NCI-H2196 treated with DMSO at 0.1 percent for 48 hours (cell line): ENCODE measurements around the gene SEC11A.
"Not testable (repeated sequence)": the region's sequence is repeated elsewhere in the genome, so short reads cannot be mapped to it uniquely, and the experiment has no call there.

Source experiments
- DNase-seq: peaks from one replicate; lab custom pipeline; 2025; ENCODE audit not compliant: unreplicated experiment; lab: John Stamatoyannopoulos, UW

The SEC11A gene

GRCh38 chr15:84740691-84741090 is 24.8 kb upstream of the SEC11A start:
- no peak for DNase-seq

GRCh38 chr15:84737005-84737404 is 21.1 kb upstream of the SEC11A start:
- DNase-seq = no peak

DNA sequence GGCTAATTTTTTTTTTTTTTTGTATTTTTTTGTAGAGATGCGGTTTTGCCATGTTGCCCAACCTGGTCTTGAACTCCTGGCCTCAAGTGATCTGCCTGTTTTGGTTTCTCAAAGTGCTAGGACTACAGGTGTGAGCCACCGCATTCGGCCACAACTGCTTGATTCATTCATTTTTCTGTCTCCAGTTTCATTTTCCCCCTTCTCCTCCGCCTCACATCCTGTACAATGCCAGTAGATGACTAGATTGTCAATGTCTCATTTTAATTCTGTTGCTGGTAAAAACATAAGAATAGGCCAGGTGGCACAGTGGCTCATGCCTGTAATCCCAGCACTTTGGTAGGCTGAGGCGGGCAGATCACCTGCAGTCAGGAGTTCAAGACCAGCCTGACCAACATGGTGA is 20.4 kb upstream of the SEC11A start:
- no peak for DNase-seq

DNA sequence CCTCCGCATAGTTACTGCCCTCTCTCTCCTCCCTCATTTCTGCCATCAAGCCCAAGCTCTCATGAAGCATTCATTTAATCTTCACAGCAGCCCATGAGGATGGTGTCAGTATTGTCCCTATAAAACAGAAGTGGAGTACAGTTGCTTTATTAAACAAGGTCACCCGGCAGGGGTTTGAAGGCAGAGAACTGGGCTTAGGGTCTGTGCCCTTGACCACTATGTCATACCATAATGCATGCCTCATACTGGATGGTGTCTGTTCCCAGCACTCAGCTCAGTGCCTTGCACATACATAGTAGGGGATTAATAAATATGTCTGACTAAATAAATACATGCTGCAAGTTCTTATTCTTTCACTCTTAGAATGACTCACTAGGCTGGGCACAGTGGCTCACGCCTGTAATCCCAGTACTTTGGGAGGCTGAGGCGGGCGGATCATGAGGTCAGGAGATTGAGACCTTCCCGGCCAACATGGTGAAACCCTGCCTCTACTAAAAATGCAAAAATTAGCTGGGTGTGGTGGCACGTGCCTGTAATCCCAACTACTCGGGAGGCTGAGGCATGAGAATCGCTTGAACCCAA is 19.6 kb upstream of the SEC11A start:
- not testable (repeated sequence) for DNase-seq

DNA sequence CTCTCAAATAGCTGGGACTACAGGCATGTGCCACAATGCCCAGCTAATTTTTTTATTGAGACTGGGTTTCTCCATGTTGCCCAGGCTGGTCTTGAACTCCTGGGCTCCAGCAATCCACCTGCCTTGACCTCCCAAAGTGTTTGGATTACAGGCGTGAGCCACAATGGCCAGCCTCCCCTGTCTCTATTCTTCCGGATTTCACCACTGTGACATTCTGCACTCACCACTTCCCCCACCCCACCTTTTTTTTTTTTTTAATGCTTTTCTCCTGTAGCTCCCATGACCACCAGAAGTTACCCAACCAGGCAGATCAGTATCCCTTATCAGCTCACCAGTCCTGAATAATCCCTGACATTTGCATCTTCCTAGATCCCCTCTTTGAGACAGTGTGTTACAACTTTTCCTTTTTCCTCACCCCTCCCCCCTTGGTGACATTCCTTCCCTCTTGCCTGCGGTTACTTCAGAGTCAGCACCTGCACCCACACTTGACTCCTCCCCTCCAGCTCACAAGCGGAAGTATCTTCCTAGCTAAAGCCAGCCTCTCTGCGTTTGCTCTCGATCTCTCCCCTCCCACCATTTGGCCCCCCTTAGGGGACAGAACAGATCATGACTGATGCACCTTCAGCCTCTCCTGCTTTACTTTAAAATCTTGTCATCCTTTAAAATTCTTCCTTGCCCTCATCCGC is 19.0 kb upstream of the SEC11A start:
- no peak for DNase-seq

GRCh38 chr15:84731774-84732173 is 15.8 kb upstream of the SEC11A start:
- no peak for DNase-seq

DNA sequence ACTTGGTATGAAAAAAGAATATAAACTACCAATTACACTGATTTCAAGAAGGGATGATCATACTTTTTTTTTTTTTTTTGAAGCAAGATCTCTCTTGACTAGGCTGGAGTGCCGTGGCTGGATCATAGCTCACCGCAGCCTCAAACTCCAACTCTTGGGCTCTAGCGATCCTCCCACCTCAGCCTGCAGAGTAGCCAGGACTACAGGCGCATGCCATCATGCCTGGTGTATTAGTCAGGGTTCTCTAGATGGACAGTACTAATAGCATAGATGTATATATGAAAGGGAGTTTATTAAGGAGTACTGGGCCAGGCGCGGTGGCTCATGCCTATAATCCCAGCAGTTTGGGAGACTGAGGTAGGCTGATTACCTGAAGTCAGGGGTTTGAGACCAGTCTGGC is 11.5 kb upstream of the SEC11A start:
- DNase-seq = no peak

- no peak for DNase-seq
These were observed 9.1 kb upstream of the SEC11A start for GRCh38 chr15:84725001-84725491.

GRCh38 chr15:84722628-84723027 is 6.7 kb upstream of the SEC11A start:
- no peak for DNase-seq

- DNase-seq = no peak
These were observed 5.4 kb upstream of the SEC11A start for GRCh38 chr15:84721371-84721770.

- no peak for DNase-seq
These were observed 401 bp downstream of the SEC11A start for GRCh38 chr15:84715441-84716035.

- no peak for DNase-seq
These were observed 1.1 kb downstream of the SEC11A start for GRCh38 chr15:84714821-84715220.

DNA sequence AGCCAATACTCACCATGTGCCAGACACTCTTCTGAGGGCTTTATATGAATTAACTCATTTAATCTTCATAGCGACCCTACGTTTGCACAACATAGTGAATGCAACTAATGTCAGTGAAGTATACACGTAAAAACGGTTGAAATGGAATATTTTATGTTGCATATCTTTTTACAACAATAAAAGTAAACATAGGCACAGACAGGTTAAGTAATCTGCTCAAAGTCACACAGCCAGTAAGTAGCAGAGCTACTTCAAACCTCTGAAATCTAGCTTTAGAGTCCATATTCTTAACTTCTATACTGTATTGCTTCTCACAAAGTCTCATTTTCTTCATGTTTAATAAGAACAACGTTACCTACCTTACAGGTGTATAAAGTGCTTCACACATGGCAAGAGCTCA is 1.6 kb downstream of the SEC11A start:
- DNase-seq = no peak

DNA sequence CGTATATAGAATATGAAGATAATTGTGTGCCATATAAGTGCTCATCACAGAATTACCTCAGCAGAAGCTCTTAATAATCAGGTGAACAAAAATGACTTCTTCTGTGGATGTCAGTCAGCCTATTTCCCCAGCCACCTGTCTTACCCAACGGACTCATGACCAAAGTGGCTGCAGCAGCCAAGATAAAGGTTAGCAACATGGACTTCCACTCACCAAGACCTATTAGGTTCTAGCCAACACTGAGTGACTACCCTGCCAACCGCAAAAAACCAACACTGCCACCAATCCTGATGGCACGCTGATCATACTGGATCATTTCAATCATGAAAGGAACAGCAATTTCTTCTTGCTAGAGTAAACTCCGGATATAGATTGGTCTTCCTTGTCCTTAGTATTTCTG is 12.1 kb downstream of the SEC11A start:
- DNase-seq = no peak

DNA sequence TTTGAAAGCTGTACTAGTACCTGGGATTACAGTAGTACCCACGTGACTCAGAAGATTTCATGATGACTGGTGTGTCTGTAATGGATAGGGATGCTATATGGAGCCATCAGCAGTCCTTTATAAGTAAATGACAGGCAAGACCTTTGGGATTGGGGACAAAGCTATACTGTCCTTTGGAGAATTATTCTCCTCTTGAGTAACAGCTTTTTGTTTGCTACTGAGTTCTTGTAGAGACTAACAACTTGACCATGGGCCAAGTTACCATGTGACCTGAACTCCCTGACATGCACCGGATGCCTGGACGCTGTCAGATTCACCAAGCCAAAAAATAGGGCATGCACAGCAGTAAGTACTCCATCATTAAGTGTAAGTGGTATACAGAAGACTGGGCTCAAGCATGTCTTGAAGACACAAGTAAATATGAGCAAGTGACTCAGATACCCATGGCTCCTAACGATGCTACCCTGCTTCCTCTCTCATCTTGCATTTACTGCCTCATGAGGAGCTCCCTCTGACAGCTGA is 12.9 kb downstream of the SEC11A start:
- DNase-seq = no peak

GRCh38 chr15:84699538-84700191 is 16.3 kb downstream of the SEC11A start:
- DNase-seq = no peak

GRCh38 chr15:84697236-84697990 is 18.5 kb downstream of the SEC11A start:
- DNase-seq = no peak

- no peak for DNase-seq
These were observed 19.2 kb downstream of the SEC11A start for GRCh38 chr15:84696757-84697156.

GRCh38 chr15:84690342-84690741 is 25.6 kb downstream of the SEC11A start:
- DNase-seq = no peak

DNA sequence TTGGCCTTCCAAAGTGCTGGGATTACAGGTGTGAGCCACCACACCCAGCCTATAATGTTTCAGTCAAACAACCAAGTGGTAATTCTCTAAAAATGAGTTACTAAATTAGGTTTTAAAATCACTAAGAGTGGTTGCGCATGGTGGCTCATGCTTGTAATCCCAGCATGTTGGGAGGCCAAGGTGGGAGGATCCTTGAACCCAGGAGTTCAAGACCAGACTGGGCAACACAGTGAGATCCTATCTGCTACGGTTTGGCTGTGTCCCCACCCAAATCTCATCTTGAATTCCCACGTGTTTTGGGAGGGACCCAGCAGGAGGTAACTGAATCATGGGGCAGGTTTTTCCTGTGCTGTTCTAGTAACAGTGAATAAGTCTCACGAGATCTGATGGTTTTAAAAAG is 26.1 kb downstream of the SEC11A start:
- no peak for DNase-seq

- not testable (repeated sequence) for DNase-seq
These were observed 29.5 kb downstream of the SEC11A start for GRCh38 chr15:84686446-84686845.
